Uterus (tissue), 4 donors: ENCODE data around the gene FARS2. TPM values are rescaled to one million over a fixed set of nuclear protein-coding genes. Genes with fewer than 3 reads are reported as not detected.

ENCODE experiments used
- DNase-seq, 2 donors: peaks; one replicate each; pipeline ENCODE4 v3.0.0-alpha.2; 2019 to 2020
- H3K27ac ChIP-seq, 2 donors: fragments of 200-600 bp; sonication (generic); 1 replicate in 1 of 2; 2 replicates in 1 of 2; pipeline ENCODE4 v1.5.1; 2016 to 2018
- H3K27me3 ChIP-seq, 2 donors: fragments of 200-600 bp; sonication (generic); one replicate each; pipeline ENCODE4 v1.5.1; 2018 to 2019; ENCODE audit warnings: control low read depth in 1 of 2
- H3K36me3 ChIP-seq, 2 donors: fragments of 200-600 bp; sonication (generic); one replicate each; pipeline ENCODE4 v1.5.1; 2019; ENCODE audit warnings: control low read depth in 1 of 2
- H3K4me1 ChIP-seq, 2 donors: fragments of 200-600 bp; sonication (generic); one replicate each; pipeline ENCODE4 v1.5.1; 2018 to 2019; ENCODE audit warnings: control low read depth in 1 of 2
- H3K4me3 ChIP-seq, 2 donors: fragments of 200-600 bp; sonication (generic); 1 replicate in 1 of 2; 2 replicates in 1 of 2; pipeline ENCODE4 v1.5.1; 2018 to 2019; ENCODE audit warnings: mild to moderate bottlenecking in 1 of 2
- H3K9me3 ChIP-seq, 2 donors: fragments of 200-600 bp; sonication (generic); one replicate each; pipeline ENCODE4 v1.5.1; 2019; ENCODE audit warnings: control low read depth in 1 of 2
- POLR2A ChIP-seq, 2 donors: fragments of 450-650 bp; IDR thresholded peaks; one replicate each; pipeline ENCODE4 v1.6.1; 2016; ENCODE audit warnings: antibody characterized with exemption in 2 of 2, mild to moderate bottlenecking in 1 of 2, moderate library complexity in 1 of 2
- intact Hi-C: fragments of 100-400 bp; cut with DNase I; formaldehyde crosslinking; loops from one replicate; pipeline ENCODE4 v1.15.1; 2023; ENCODE audit warnings: low total_unique reads
- total RNA-seq, 4 donors: library from RNA; depleted of rRNA in 3 of 4; stranded (reverse); fragments of >200 nt in 3 of 4; gene quantifications; one replicate each; pipeline versions ENCODE4 v1.1.0 to v1.2.4, GENCODE V29; 2014 to 2023
- TF ChIP-seq, protein P1 (sequence below), 4 experiments: fragments of 200-600 bp in 2 of 4; fragments of 450-650 bp in 2 of 4; sonication (generic) in 2 of 4; IDR thresholded peaks; one replicate each; pipeline ENCODE4 v1.5.1; 2016 to 2019; ENCODE audit warnings: antibody characterized with exemption in 4 of 4, mild to moderate bottlenecking in 2 of 4, moderate library complexity in 1 of 4
- donor health status: DM: yes; HTN: yes; CAD: no.

Gene FARS2
- total RNA-seq, 4 donors from 2014 or later: 14.4 to 32.5 (median 25.6) TPM

DNA sequence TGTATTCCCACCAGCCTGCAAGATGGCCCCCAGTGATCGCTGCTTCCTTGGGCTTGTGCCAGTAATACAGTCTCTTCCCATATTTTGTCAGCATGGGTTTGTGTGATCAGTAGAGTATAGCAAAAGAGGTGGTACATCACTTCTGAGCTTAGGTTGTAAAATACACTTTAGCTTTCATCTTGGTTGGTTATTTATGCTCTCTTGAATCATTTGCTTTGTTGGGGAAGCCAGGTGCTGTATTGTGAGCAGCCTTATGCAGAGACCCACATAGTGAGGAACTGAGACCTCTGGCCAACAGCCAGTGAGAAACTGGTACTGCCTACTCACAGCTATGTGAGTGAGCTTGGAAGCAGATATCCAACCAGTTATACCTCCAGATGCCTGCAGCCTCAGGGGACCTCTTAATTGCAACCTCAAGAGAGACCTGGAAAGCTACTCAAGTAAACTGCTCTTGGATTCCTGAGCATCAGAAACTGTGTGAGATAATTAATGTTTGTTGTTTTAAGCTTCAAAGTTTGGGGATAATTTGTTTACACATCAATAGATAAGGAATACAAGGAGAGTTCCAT is 229.3 kb downstream of the FARS2 start:
- no peaks in the 10 kb centered on the region for H3K9me3 ChIP-seq
- no peak overlapping the region for H3K27ac ChIP-seq
- TF ChIP-seq, protein P1, sequence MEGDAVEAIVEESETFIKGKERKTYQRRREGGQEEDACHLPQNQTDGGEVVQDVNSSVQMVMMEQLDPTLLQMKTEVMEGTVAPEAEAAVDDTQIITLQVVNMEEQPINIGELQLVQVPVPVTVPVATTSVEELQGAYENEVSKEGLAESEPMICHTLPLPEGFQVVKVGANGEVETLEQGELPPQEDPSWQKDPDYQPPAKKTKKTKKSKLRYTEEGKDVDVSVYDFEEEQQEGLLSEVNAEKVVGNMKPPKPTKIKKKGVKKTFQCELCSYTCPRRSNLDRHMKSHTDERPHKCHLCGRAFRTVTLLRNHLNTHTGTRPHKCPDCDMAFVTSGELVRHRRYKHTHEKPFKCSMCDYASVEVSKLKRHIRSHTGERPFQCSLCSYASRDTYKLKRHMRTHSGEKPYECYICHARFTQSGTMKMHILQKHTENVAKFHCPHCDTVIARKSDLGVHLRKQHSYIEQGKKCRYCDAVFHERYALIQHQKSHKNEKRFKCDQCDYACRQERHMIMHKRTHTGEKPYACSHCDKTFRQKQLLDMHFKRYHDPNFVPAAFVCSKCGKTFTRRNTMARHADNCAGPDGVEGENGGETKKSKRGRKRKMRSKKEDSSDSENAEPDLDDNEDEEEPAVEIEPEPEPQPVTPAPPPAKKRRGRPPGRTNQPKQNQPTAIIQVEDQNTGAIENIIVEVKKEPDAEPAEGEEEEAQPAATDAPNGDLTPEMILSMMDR (IDR thresholded peaks at IDR 0.05): no peak
- TF ChIP-seq POLR2A (IDR thresholded peaks at IDR 0.05): no peak
- H3K4me3 ChIP-seq: no peak overlapping the region
- no peaks in the 10 kb centered on the region for H3K27me3 ChIP-seq
- H3K36me3 ChIP-seq: no peaks in the 10 kb centered on the region
- DNase-seq: no peak
- intact Hi-C loops: no loop called here
- H3K4me1 ChIP-seq: no peaks in the 10 kb centered on the region

DNA sequence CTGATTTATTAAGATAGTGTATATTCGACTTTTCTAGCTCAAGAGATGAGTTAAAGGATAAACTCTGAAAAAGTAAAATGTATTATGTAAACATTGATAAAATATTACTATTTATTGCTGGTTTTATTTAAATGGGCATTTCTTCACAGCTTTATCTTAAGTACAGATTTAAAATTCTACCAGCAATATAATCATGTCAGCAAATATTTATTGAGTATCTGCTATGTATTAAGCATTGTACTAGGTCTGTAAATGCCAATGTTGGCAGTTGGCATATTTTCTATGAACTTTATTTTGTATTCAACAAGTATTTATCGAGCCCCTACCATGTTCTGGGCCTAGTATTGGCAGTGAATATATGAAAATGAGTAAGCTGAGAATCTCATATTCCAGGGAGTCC is 231.0 kb downstream of the FARS2 start:
- H3K4me1 ChIP-seq: no peaks in the 10 kb centered on the region
- no peaks in the 10 kb centered on the region for H3K27me3 ChIP-seq
- no peak for DNase-seq
- no peak overlapping the region for H3K27ac ChIP-seq
- no peak overlapping the region for H3K4me3 ChIP-seq
- no peak for TF ChIP-seq POLR2A (IDR thresholded peaks at IDR 0.05)
- TF ChIP-seq, protein P1 (IDR thresholded peaks at IDR 0.05): no peak
- no peaks in the 10 kb centered on the region for H3K9me3 ChIP-seq
- intact Hi-C loops: no loop called here
- no peaks in the 10 kb centered on the region for H3K36me3 ChIP-seq

DNA sequence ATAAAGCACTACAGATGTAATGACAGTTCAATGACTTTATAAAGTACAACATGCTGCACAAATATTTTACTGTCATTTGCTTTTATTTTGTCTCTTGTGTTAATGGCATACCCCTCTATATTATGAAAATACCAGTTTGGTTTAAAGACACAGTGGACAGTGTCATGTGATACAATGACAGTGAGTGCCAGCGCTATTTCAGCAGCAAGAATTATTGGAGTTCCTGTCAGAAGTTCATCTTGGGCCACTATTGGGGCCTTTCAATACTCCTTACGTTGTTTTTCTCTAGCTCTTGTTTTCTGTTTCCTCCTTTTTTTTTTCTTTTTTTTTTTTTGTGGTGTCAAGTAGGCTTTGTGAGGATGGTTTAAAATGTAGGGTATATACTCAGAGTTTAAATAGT is 232.5 kb downstream of the FARS2 start:
- intact Hi-C loops: no loop called here
- no peaks in the 10 kb centered on the region for H3K27me3 ChIP-seq
- no peaks in the 10 kb centered on the region for H3K4me1 ChIP-seq
- no peak for DNase-seq
- H3K4me3 ChIP-seq: no peak overlapping the region
- H3K36me3 ChIP-seq: no peaks in the 10 kb centered on the region
- H3K9me3 ChIP-seq: no peaks in the 10 kb centered on the region
- no peak for TF ChIP-seq POLR2A (IDR thresholded peaks at IDR 0.05)
- TF ChIP-seq, protein P1 (IDR thresholded peaks at IDR 0.05): no peak
- no peak overlapping the region for H3K27ac ChIP-seq

DNA sequence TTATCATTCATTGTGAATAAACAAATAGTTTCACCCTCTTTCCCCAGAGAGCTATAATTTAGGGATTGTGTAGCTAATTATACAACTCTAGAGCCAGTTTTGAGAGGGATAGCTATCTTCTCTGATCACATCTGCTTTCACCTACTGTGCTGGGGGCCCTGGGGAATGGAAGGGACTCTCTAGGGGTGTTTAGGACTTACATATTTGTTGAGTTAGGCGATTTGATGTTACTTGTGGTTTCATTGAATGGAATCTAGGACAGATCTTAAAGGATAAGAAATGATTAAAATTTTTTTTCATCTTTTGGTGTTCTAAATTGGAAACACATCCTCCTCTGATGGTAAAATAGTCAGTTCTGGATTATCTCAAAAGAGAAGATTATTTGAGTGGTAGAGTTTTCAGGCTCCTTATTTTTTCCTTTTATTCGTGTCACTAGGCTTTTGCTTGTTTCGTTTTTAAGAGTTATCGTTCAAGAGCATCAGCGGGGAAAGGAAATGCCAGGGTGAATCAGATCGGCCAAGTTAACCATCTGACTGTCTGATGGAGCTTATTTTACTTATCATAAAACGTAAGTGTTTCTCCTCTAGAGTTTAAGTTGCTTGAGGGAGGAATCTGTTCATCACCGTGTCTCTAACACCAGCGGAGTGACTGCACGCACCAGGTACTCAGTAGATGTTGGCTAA is 236.7 kb downstream of the FARS2 start:
- TF ChIP-seq, protein P1 (IDR thresholded peaks at IDR 0.05): no peak
- TF ChIP-seq POLR2A (IDR thresholded peaks at IDR 0.05): no peak
- DNase-seq: no peak
- Histone ChIP-seq H3K4me1 (no peaks in the 10 kb centered on the region), H3K27me3 (no peaks in the 10 kb centered on the region), H3K9me3 (no peaks in the 10 kb centered on the region), H3K36me3 (no peaks in the 10 kb centered on the region), H3K4me3 (no peak overlapping the region), H3K27ac (no peak overlapping the region)
- intact Hi-C loops: no loop called here

DNA sequence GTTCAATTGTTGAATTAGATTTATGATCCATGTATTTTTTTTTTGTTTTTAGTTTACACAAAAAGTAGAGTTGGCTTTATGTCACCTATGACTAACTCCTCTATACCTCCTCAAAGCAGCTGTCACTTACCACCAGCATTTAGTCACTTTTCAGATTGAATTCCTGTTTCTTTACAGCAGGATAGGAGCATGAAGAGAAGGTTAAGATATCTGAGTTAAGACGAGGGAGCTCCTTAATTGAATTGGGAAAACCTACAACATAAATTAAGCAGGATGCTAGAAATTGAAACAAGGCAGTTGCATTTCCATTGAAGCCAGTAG is 237.2 kb downstream of the FARS2 start:
- Histone ChIP-seq H3K27me3 (no peaks in the 10 kb centered on the region), H3K9me3 (no peaks in the 10 kb centered on the region), H3K4me1 (no peaks in the 10 kb centered on the region), H3K4me3 (no peak overlapping the region), H3K36me3 (no peaks in the 10 kb centered on the region), H3K27ac (no peak overlapping the region)
- TF ChIP-seq, protein P1 (IDR thresholded peaks at IDR 0.05): no peak
- TF ChIP-seq POLR2A (IDR thresholded peaks at IDR 0.05): no peak
- DNase-seq: no peak
- intact Hi-C loops: no loop called here
